ENCODE measurements around the gene VPS54. TPM values are rescaled to one million over a fixed set of nuclear protein-coding genes. Genes with fewer than 3 reads are reported as not detected.
"Not testable (repeated sequence)": the region's sequence is repeated elsewhere in the genome, so short reads cannot be mapped to it uniquely, and the experiment has no call there.

Gene VPS54
- total RNA-seq, 1 experiment from 2014 or later, result 13.1 TPM

DNA sequence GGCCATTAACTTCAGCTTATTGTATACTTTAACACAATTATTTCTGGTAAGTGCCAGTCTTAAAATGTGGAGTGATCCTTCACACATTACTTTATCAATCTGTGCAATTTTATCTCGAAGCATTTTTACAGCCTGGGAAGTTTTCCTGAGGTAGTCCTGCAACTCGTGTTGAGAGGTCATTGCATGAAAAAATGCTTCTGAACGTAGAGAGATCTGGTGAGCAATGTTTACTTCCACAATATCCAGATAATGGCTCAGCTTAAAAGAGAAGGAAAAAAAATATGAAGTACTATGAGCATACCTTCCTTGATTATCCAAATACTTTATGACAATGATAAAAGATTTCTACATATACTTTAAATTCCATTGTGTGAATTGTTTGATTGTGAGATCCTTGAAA is 57.0 kb downstream of the VPS54 start:
- H3K27me3 Mint-ChIP-seq (ENCODE audit: insufficient read depth, unreplicated experiment), result no peaks in the 10 kb centered on the region
- BruUV-seq (replicated peaks), result no TSS peak

DNA sequence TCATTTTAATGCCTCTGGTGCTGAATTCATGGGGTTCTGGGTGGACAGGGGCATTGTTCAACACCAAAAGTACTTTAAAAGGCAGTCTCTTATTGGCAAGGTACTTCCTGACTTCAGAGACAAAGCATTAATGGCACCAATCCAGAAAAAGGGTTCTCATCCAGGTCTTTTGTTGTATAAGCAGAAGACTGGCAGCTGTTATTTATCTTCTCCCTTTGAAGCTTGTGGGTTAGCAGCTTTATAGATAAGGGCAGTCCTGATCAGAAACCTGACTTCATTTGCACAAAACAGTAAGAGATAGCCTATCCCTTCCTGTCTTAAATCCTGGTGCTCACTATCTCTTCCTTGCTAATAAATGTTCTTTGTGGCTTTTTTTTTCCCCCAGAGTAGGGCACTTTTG is 68.8 kb downstream of the VPS54 start:
- Mint-ChIP-seq H3K4me1 (ENCODE audit: insufficient read depth, unreplicated experiment) (no peaks in the 10 kb centered on the region), H3K4me3 (ENCODE audit: unreplicated experiment) (no peak overlapping the region), H3K36me3 (ENCODE audit: insufficient read depth, unreplicated experiment) (peaks cover 19% of the 10 kb centered on the region), H3K27ac (ENCODE audit: low read depth, unreplicated experiment) (no peak overlapping the region), H3K27me3 (ENCODE audit: insufficient read depth, unreplicated experiment) (no peaks in the 10 kb centered on the region), H3K9me3 (ENCODE audit: unreplicated experiment) (peaks cover 8% of the 10 kb centered on the region)
- TF ChIP-seq, protein P1, sequence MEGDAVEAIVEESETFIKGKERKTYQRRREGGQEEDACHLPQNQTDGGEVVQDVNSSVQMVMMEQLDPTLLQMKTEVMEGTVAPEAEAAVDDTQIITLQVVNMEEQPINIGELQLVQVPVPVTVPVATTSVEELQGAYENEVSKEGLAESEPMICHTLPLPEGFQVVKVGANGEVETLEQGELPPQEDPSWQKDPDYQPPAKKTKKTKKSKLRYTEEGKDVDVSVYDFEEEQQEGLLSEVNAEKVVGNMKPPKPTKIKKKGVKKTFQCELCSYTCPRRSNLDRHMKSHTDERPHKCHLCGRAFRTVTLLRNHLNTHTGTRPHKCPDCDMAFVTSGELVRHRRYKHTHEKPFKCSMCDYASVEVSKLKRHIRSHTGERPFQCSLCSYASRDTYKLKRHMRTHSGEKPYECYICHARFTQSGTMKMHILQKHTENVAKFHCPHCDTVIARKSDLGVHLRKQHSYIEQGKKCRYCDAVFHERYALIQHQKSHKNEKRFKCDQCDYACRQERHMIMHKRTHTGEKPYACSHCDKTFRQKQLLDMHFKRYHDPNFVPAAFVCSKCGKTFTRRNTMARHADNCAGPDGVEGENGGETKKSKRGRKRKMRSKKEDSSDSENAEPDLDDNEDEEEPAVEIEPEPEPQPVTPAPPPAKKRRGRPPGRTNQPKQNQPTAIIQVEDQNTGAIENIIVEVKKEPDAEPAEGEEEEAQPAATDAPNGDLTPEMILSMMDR (IDR thresholded peaks at IDR 0.05; ENCODE audit: unreplicated experiment), result no peak
- intact Hi-C loops (cut with micrococcal nuclease), result no loop called here
- ChIA-PET CTCF (interaction anchor here (0.6 kb wide), 2 partner anchors 291 to 1043 kb away, joined by 3 read pairs; no protein-coding TSS in a partner anchor), POLR2A (interaction anchor here (0.6 kb wide), 1 partner anchor 31 kb away, joined by 3 read pairs; no protein-coding TSS in a partner anchor)
- BruUV-seq (replicated peaks), result no TSS peak
- DNase-seq (ENCODE audit: unreplicated experiment), result no peak

More for the DNA sequence above, 57.0 kb downstream of the VPS54 start:
- no peak for DNase-seq (ENCODE audit: unreplicated experiment)
- TF ChIP-seq, protein P1 (IDR thresholded peaks at IDR 0.05; ENCODE audit: unreplicated experiment), result no peak
- ChIA-PET CTCF (no interaction called here), POLR2A (interaction anchor here (1.0 kb wide), 1 partner anchor 53 kb away, joined by 3 read pairs; no protein-coding TSS in a partner anchor)
- H3K4me3 Mint-ChIP-seq (ENCODE audit: unreplicated experiment), result no peak overlapping the region
- intact Hi-C loops (cut with micrococcal nuclease), result no loop called here
- no peaks in the 10 kb centered on the region for H3K9me3 Mint-ChIP-seq (ENCODE audit: unreplicated experiment)
- peaks cover 30% of the 10 kb centered on the region for H3K36me3 Mint-ChIP-seq (ENCODE audit: insufficient read depth, unreplicated experiment)
- no peaks in the 10 kb centered on the region for H3K4me1 Mint-ChIP-seq (ENCODE audit: insufficient read depth, unreplicated experiment)
- no peak overlapping the region for H3K27ac Mint-ChIP-seq (ENCODE audit: low read depth, unreplicated experiment)

DNA sequence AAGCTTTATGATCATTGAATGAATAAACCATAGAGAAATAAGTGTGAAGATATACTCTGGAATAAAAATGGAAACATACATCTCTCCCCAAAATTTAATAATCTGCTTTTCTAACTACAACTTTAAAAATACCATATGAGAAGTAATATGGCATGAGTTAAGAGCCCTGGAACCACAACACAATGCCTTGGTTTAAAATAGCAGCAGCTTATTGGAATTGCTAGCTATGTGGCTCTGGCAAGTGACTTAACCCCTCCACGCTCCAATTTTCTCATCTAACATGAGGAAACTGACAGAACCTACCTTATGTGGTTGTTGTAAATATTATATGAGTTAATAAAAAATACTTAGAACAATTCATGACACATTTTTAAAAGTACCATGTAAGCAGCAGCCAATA is 76.4 kb downstream of the VPS54 start:
- no peaks in the 10 kb centered on the region for H3K9me3 Mint-ChIP-seq (ENCODE audit: unreplicated experiment)
- POLR2A ChIA-PET, result interaction anchor here (0.7 to 1.2 kb wide), 3 partner anchors 21 to 54 kb away, joined by 3 read pairs; no protein-coding TSS in a partner anchor
- BruUV-seq (replicated peaks), result no TSS peak
- TF ChIP-seq, protein P1 (IDR thresholded peaks at IDR 0.05; ENCODE audit: unreplicated experiment), result no peak
- no peak overlapping the region for H3K27ac Mint-ChIP-seq (ENCODE audit: low read depth, unreplicated experiment)
- no peaks in the 10 kb centered on the region for H3K27me3 Mint-ChIP-seq (ENCODE audit: insufficient read depth, unreplicated experiment)
- no peaks in the 10 kb centered on the region for H3K4me1 Mint-ChIP-seq (ENCODE audit: insufficient read depth, unreplicated experiment)
- intact Hi-C loops (cut with micrococcal nuclease), result no loop called here
- H3K4me3 Mint-ChIP-seq (ENCODE audit: unreplicated experiment), result no peak overlapping the region
- CTCF ChIA-PET, result interaction anchor here (1.0 kb wide), 1 partner anchor 9 kb away, joined by 3 read pairs; no protein-coding TSS in a partner anchor
- DNase-seq (ENCODE audit: unreplicated experiment), result no peak
- H3K36me3 Mint-ChIP-seq (ENCODE audit: insufficient read depth, unreplicated experiment), result peaks cover 36% of the 10 kb centered on the region

DNA sequence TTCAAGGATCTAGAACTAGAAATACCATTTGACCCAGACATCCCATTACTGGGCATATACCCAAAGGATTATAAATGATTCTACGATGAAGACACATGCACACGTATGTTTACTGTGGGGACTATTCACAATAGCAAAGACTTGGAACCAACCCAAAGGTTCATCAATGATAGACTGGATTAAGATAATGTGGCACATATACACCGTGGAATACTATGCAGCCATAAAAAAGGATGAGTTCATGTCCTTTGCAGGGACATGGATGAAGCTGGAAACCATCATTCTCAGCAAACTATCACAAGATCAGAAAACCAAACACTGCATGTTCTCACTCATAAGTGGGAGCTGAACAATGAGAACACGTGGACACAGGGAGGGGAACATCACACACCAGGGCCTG is 87.1 kb downstream of the VPS54 start:
- BruUV-seq (replicated peaks); H3K4me1 Mint-ChIP-seq (ENCODE audit: insufficient read depth, unreplicated experiment); H3K27ac Mint-ChIP-seq (ENCODE audit: low read depth, unreplicated experiment); H3K4me3 Mint-ChIP-seq (ENCODE audit: unreplicated experiment); DNase-seq (ENCODE audit: unreplicated experiment); intact Hi-C loops (cut with micrococcal nuclease); POLR2A ChIA-PET; H3K27me3 Mint-ChIP-seq (ENCODE audit: insufficient read depth, unreplicated experiment); H3K9me3 Mint-ChIP-seq (ENCODE audit: unreplicated experiment): not testable (repeated sequence)
- CTCF ChIA-PET, result interaction anchor here (0.6 to 0.7 kb wide), 2 partner anchors 23 to 72 kb away, joined by 3 to 4 read pairs; no protein-coding TSS in a partner anchor
- H3K36me3 Mint-ChIP-seq (ENCODE audit: insufficient read depth, unreplicated experiment), result peaks cover 30% of the 10 kb centered on the region

DNA sequence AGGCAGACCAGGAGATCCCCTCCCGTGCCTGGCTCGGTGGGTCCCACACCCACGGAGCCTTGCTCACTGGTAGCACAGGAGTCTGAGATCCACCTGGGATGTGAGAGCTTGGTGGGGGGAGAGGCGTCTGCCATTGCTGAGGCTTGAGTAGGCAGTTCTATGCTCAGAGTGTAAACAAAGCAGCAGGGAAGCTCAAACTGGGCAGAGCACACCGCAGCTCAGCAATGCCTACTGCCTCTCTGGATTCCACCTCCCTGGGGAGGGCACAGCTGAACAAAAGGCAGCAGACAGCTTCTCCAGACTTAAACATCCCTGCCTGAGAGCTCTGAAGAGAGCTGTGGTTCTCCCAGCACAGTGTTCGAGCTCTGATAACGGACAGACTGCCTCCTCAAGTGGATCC is 92.4 kb downstream of the VPS54 start:
- TF ChIP-seq, protein P1 (IDR thresholded peaks at IDR 0.05; ENCODE audit: unreplicated experiment), result no peak

More for the DNA sequence above, 92.4 kb downstream of the VPS54 start:
- H3K36me3 Mint-ChIP-seq (ENCODE audit: insufficient read depth, unreplicated experiment), result peaks cover 17% of the 10 kb centered on the region
- H3K27me3 Mint-ChIP-seq (ENCODE audit: insufficient read depth, unreplicated experiment), result no peaks in the 10 kb centered on the region
- no peak overlapping the region for H3K4me3 Mint-ChIP-seq (ENCODE audit: unreplicated experiment)
- H3K9me3 Mint-ChIP-seq (ENCODE audit: unreplicated experiment), result no peaks in the 10 kb centered on the region
- H3K27ac Mint-ChIP-seq (ENCODE audit: low read depth, unreplicated experiment), result no peak overlapping the region
- no peaks in the 10 kb centered on the region for H3K4me1 Mint-ChIP-seq (ENCODE audit: insufficient read depth, unreplicated experiment)
- DNase-seq (ENCODE audit: unreplicated experiment), result no peak
- intact Hi-C loops (cut with micrococcal nuclease), result no loop called here
- POLR2A ChIA-PET, result no interaction called here
- CTCF ChIA-PET, result no interaction called here
- BruUV-seq (replicated peaks), result no TSS peak

Measured in MCF 10A (cell line).